Liver (tissue), 9 donors: ENCODE measurements around the gene CPED1. TPM values are rescaled to one million over a fixed set of nuclear protein-coding genes. Genes with fewer than 3 reads are reported as not detected.
"Not testable (repeated sequence)": the region's sequence is repeated elsewhere in the genome, so short reads cannot be mapped to it uniquely, and the experiment has no call there.

Experiments
- DNase-seq: peaks from one replicate; pipeline ENCODE4 v3.0.0-alpha.2; 2017; ENCODE audit warnings: low spot score
- H3K27ac ChIP-seq, 2 donors: one replicate each; pipeline ENCODE4 v1.7.0; 2013; ENCODE audit warnings: inconsistent platforms in 2 of 2, low read length in 2 of 2, control low read depth in 1 of 2, low read depth in 1 of 2, mild to moderate bottlenecking in 1 of 2
- H3K27me3 ChIP-seq, 4 donors: one replicate each; pipeline versions ENCODE4 v1.6.1 to v1.7.0; 2013; ENCODE audit warnings: low read length in 3 of 4, inconsistent platforms in 1 of 4, mild to moderate bottlenecking in 1 of 4, moderate library complexity in 1 of 4; ENCODE audit not compliant: control insufficient read depth in 4 of 4, insufficient read depth in 4 of 4
- H3K36me3 ChIP-seq, 4 donors: one replicate each; pipeline versions ENCODE4 v1.6.1 to v1.7.0; 2013; ENCODE audit warnings: low read length in 3 of 4, mild to moderate bottlenecking in 3 of 4, low read depth in 1 of 4, moderate library complexity in 1 of 4; ENCODE audit not compliant: control insufficient read depth in 4 of 4, insufficient read depth in 3 of 4
- H3K4me1 ChIP-seq, 4 donors: one replicate each; pipeline versions ENCODE4 v1.6.1 to v1.7.0; 2013; ENCODE audit warnings: low read length in 3 of 4, mild to moderate bottlenecking in 3 of 4, moderate library complexity in 1 of 4; ENCODE audit not compliant: control insufficient read depth in 4 of 4, insufficient read depth in 4 of 4
- H3K4me3 ChIP-seq, 3 donors: one replicate each; pipeline versions ENCODE4 v1.6.1 to v1.7.0; 2013; ENCODE audit warnings: low read length in 3 of 3, control low read depth in 1 of 3, low read depth in 1 of 3, mild to moderate bottlenecking in 1 of 3
- H3K9ac ChIP-seq, 2 donors: one replicate each; pipeline ENCODE4 v1.7.0; 2013; ENCODE audit warnings: low read length in 2 of 2, mild to moderate bottlenecking in 2 of 2, moderate library complexity in 2 of 2, control low read depth in 1 of 2, low read depth in 1 of 2
- H3K9me3 ChIP-seq, 4 donors: one replicate each; pipeline versions ENCODE4 v1.6.1 to v1.7.0; 2013; ENCODE audit warnings: low read length in 3 of 4; ENCODE audit not compliant: control insufficient read depth in 4 of 4
- ATF3 ChIP-seq: IDR thresholded peaks from 2 replicates; pipeline ENCODE4 v1.6.1; 2016; ENCODE audit warnings: antibody characterized with exemption
- CTCF ChIP-seq: fragments of 150-350 bp; IDR thresholded peaks from 2 replicates; pipeline ENCODE4 v1.5.1; 2017; ENCODE audit warnings: improper control_type of control experiment, low read depth, low read length; ENCODE audit not compliant: missing input control
- EGR1 ChIP-seq, 2 donors: IDR thresholded peaks; 2 replicates each; pipeline ENCODE4 v1.6.1; 2016 to 2018; ENCODE audit warnings: antibody characterized with exemption in 2 of 2, low read depth in 2 of 2
- FOXA1 ChIP-seq: IDR thresholded peaks from 2 replicates; pipeline ENCODE4 v1.6.1; 2016; ENCODE audit warnings: antibody characterized with exemption
- FOXA2 ChIP-seq: IDR thresholded peaks from 2 replicates; pipeline ENCODE4 v1.6.1; 2016; ENCODE audit warnings: antibody characterized with exemption
- GABPA ChIP-seq, 2 donors: IDR thresholded peaks in 1 of 2; conservative IDR thresholded peaks in 1 of 2; 2 replicates each; pipeline ENCODE4 v1.6.1; 2016; ENCODE audit warnings: antibody characterized with exemption in 2 of 2, mild to moderate bottlenecking in 1 of 2, moderate library complexity in 1 of 2
- HNF4A ChIP-seq, 2 donors: conservative IDR thresholded peaks; 2 replicates each; pipeline ENCODE4 v1.6.1; 2016; ENCODE audit warnings: antibody characterized with exemption in 2 of 2, mild to moderate bottlenecking in 2 of 2
- HNF4G ChIP-seq: IDR thresholded peaks from 2 replicates; pipeline ENCODE4 v1.6.1; 2016; ENCODE audit warnings: antibody characterized with exemption
- JUND ChIP-seq, 2 donors: IDR thresholded peaks; 2 replicates each; pipeline ENCODE4 v1.6.1; 2016; ENCODE audit warnings: antibody characterized with exemption in 2 of 2
- MAX ChIP-seq: IDR thresholded peaks from 2 replicates; pipeline ENCODE4 v1.6.1; 2016; ENCODE audit warnings: antibody characterized with exemption
- NR2F2 ChIP-seq: IDR thresholded peaks from 2 replicates; pipeline ENCODE4 v1.6.1; 2016; ENCODE audit warnings: antibody characterized with exemption
- RAD21 ChIP-seq, 2 donors: IDR thresholded peaks; 2 replicates each; pipeline ENCODE4 v1.6.1; 2016; ENCODE audit warnings: antibody characterized with exemption in 2 of 2, mild to moderate bottlenecking in 2 of 2
- REST ChIP-seq: IDR thresholded peaks from 2 replicates; pipeline ENCODE4 v1.6.1; 2016; ENCODE audit warnings: antibody characterized with exemption, mild to moderate bottlenecking
- RXRA ChIP-seq, 2 donors: IDR thresholded peaks; 2 replicates each; pipeline ENCODE4 v1.6.1; 2017 to 2018; ENCODE audit warnings: antibody characterized with exemption in 2 of 2, mild to moderate bottlenecking in 1 of 2
- SP1 ChIP-seq: IDR thresholded peaks from 2 replicates; pipeline ENCODE4 v1.6.1; 2018; ENCODE audit warnings: antibody characterized with exemption, mild to moderate bottlenecking
- TAF1 ChIP-seq: conservative IDR thresholded peaks from 2 replicates; pipeline ENCODE4 v1.6.1; 2016; ENCODE audit warnings: antibody characterized with exemption, mild to moderate bottlenecking
- YY1 ChIP-seq: IDR thresholded peaks from 2 replicates; pipeline ENCODE4 v1.6.1; 2016; ENCODE audit warnings: antibody characterized with exemption, mild to moderate bottlenecking
- ZBTB33 ChIP-seq: IDR thresholded peaks from 2 replicates; pipeline ENCODE4 v1.6.1; 2016; ENCODE audit warnings: antibody characterized with exemption
- WGBS: extraction: QIAGEN DNeasy Blood & Tissue Kit; methylation state at CpG from one replicate; pipeline ENCODE4 v1.1.7; 2013; 5-methylcytosine and 5-hydroxymethylcytosine counted together
- polyA plus RNA-seq, 2 donors: library from polyadenylated mRNA; stranded (reverse) in 1 of 2; unstranded in 1 of 2; fragments of 200-250 nt in 1 of 2; fragments of >200 nt in 1 of 2; fragmentation: Nextera tagmentation in 1 of 2; extraction: Ambion mirVana in 1 of 2; gene quantifications; one replicate each; pipeline versions ENCODE4 v1.2.1 to v1.2.3, GENCODE V29; 2013 to 2015
- total RNA-seq, 2 donors: library from RNA; depleted of rRNA; stranded (reverse); fragments of >200 nt; gene quantifications; one replicate each; pipeline ENCODE4 v1.2.3, GENCODE V29; 2014
- donor health status: healthy.
- donor health status: healthy.
- donor health status: healthy.
- donor health status: healthy.
- donor health status: healthy.

Gene CPED1
- total and polyA plus RNA-seq, 4 donors = 8.5 to 58.0 (median 14.6) TPM

GRCh38 chr7:120981117-120981516, 7.4 kb upstream of the CPED1 start (continued):
- TF ChIP-seq REST (no peak), RAD21 (IDR thresholded peaks at IDR 0.05) (no peak), YY1 (no peak), NR2F2 (no peak), HNF4A (conservative IDR thresholded peaks at IDR 0.05) (no peak), EGR1 (IDR thresholded peaks at IDR 0.05; ENCODE audit: low read depth in 2 of 2) (no peak), FOXA2 (no peak), TAF1 (no peak), JUND (IDR thresholded peaks at IDR 0.05) (no peak)

GRCh38 chr7:120981888-120982615, 6.5 kb upstream of the CPED1 start:
- H3K9ac ChIP-seq = no peak overlapping the region
- H3K27me3 ChIP-seq = no peaks in the 10 kb centered on the region
- no peak for DNase-seq
- H3K36me3 ChIP-seq = no peaks in the 10 kb centered on the region
- TF ChIP-seq YY1 = no peak
- no peak for TF ChIP-seq ATF3
- TF ChIP-seq RXRA (IDR thresholded peaks at IDR 0.05) = no peak
- TF ChIP-seq REST = no peak
- TF ChIP-seq HNF4A (conservative IDR thresholded peaks at IDR 0.05) = no peak
- no peak for TF ChIP-seq RAD21 (IDR thresholded peaks at IDR 0.05)
- no peak for TF ChIP-seq FOXA2
- TF ChIP-seq HNF4G = no peak
- no peak for TF ChIP-seq JUND (IDR thresholded peaks at IDR 0.05)
- no peak for TF ChIP-seq MAX
- TF ChIP-seq FOXA1 = no peak
- TF ChIP-seq CTCF = no peak
- no peak for TF ChIP-seq SP1
- no peak for TF ChIP-seq ZBTB33
- TF ChIP-seq GABPA (IDR thresholded peaks at IDR 0.05 in 1 of 2, conservative IDR thresholded peaks at IDR 0.05 in 1 of 2) = no peak
- TF ChIP-seq NR2F2 = no peak
- no peak for TF ChIP-seq TAF1
- no peak for TF ChIP-seq EGR1 (IDR thresholded peaks at IDR 0.05; ENCODE audit: low read depth in 2 of 2)
- WGBS = 86% methylated on average over 4 of the region's 4 CpGs
- H3K27ac ChIP-seq = no peak overlapping the region
- H3K4me1 ChIP-seq = no peaks in the 10 kb centered on the region
- H3K9me3 ChIP-seq = no peaks in the 10 kb centered on the region
- H3K4me3 ChIP-seq = no peak overlapping the region

- H3K9me3 ChIP-seq, H3K4me3 ChIP-seq, H3K27ac ChIP-seq, H3K4me1 ChIP-seq, H3K36me3 ChIP-seq, DNase-seq, H3K9ac ChIP-seq, H3K27me3 ChIP-seq: not testable (repeated sequence)
- 96% methylated on average over 5 of the region's 8 CpGs for WGBS
Observed at GRCh38 chr7:120983592-120983991, 4.9 kb upstream of the CPED1 start.
